ENCODE measurements around the gene EGR4.
A peak's percentile ranks its signal among the peaks of the same experiment; 100 is the strongest.
"Not testable (repeated sequence)": the region's sequence is repeated elsewhere in the genome, so short reads cannot be mapped to it uniquely, and the experiment has no call there.

Gene EGR4

DNA sequence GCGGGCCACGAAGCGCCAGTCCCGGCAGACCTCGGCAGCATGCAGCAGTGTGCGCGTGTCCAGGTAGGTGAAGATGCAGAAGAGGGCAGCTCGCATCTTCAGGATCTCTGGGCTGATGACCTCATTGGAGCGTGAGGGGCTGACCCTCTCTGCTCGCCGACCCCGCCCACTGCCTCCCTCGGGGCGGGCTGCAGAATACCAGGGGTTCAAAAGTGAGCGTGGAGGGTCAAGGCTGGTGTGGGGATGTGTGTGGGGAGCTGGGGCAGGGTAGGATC is 29.1 kb downstream of the EGR4 start:
- TF ChIP-seq, protein P1, sequence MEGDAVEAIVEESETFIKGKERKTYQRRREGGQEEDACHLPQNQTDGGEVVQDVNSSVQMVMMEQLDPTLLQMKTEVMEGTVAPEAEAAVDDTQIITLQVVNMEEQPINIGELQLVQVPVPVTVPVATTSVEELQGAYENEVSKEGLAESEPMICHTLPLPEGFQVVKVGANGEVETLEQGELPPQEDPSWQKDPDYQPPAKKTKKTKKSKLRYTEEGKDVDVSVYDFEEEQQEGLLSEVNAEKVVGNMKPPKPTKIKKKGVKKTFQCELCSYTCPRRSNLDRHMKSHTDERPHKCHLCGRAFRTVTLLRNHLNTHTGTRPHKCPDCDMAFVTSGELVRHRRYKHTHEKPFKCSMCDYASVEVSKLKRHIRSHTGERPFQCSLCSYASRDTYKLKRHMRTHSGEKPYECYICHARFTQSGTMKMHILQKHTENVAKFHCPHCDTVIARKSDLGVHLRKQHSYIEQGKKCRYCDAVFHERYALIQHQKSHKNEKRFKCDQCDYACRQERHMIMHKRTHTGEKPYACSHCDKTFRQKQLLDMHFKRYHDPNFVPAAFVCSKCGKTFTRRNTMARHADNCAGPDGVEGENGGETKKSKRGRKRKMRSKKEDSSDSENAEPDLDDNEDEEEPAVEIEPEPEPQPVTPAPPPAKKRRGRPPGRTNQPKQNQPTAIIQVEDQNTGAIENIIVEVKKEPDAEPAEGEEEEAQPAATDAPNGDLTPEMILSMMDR (IDR thresholded peaks at IDR 0.05), result no peak
- no peak for DNase-seq
- Mint-ChIP-seq H3K9me3 (no peaks in the 10 kb centered on the region), H3K27me3 (ENCODE audit: low read depth, poor library complexity) (peaks cover 38% of the 10 kb centered on the region), H3K4me1 (peaks cover 14% of the 10 kb centered on the region), H3K36me3 (ENCODE audit: low read depth) (peaks cover 8% of the 10 kb centered on the region), H3K27ac (no peak overlapping the region), H3K4me3 (no peak overlapping the region)

DNA sequence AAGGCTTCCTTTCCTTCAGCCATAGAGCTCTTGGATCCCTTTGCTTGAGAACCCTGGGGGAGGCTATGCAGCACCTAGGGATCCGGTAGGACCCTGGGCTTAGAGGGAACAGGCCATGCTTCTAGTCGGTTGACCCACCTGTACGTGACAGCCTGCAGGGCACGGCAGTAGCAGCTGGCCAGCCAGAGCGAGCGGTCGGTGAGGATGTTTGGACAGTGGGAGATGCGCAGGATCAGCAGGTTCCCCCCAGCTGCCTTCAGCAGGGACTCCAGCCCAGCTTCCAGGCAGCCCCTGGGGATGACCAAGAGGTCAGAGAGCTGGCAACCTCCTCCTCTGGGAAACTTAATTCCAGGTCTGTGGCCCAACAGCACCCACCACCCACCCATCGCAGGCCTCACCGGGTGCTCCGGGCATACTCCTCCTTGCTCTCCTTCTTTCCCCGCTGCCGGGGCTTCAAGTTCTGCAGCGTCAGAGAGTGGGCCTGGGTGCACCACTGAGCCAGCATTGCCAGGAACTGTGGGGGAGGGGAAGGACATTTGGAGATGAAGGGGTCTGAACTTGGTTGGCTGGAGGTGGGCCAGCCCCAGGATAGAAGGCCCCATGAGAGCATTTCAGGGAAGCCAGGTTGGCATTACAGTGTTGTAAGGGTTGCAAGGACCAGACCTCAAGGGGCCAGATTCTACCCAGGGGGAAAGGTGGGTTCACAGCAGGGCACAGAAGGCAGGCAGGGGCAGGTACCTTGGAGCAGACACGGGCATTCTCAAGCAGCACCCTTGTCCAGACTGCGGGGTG is 29.6 kb downstream of the EGR4 start:
- H3K27ac Mint-ChIP-seq, result no peak overlapping the region

DNA sequence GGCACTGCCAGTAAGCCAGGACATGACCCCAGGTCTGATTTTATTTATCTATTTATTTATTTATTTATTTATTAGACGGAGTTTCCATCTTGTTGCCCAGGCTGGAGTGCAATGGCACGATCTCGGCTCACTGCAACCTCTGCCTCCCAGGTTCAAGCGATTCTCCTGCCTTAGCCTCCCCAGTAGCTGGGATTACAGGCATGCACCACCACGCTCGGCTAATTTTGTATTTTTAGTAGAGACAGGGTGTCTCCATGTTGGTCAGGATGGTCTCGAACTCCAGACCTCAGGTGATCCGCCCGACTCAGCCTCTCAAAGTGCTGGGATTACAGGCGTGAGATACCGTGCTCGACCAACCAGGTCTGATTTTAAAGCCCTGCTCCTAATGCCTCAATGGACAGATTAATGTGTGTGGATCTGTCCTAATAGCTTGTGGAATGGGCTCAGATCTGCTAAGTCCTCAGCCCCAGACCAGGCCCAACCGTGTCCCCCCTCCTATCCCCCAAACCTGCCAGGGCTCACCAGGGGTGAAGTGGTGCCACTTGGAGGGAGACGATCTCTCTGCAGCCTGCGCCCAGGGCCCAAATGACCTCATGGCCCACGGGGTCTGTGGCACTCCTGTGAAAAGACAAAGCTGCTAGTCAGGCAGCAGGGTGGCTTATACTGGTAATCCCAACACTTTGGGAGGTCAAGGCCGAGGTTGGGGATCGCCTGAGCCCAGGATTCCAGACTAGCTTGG is 30.5 kb downstream of the EGR4 start:
- H3K4me3 Mint-ChIP-seq; H3K36me3 Mint-ChIP-seq (ENCODE audit: low read depth); H3K4me1 Mint-ChIP-seq; H3K27ac Mint-ChIP-seq; H3K9me3 Mint-ChIP-seq; DNase-seq: not testable (repeated sequence)
- H3K27me3 Mint-ChIP-seq (ENCODE audit: low read depth, poor library complexity), result peaks cover 25% of the 10 kb centered on the region

More for the DNA sequence above, 29.6 kb downstream of the EGR4 start:
- H3K9me3 Mint-ChIP-seq, result no peaks in the 10 kb centered on the region
- no peak overlapping the region for H3K4me3 Mint-ChIP-seq
- TF ChIP-seq, protein P1 (IDR thresholded peaks at IDR 0.05), result no peak
- peaks cover 14% of the 10 kb centered on the region for H3K4me1 Mint-ChIP-seq
- peaks cover 34% of the 10 kb centered on the region for H3K27me3 Mint-ChIP-seq (ENCODE audit: low read depth, poor library complexity)
- no peak for DNase-seq
- H3K36me3 Mint-ChIP-seq (ENCODE audit: low read depth), result peaks cover 8% of the 10 kb centered on the region

DNA sequence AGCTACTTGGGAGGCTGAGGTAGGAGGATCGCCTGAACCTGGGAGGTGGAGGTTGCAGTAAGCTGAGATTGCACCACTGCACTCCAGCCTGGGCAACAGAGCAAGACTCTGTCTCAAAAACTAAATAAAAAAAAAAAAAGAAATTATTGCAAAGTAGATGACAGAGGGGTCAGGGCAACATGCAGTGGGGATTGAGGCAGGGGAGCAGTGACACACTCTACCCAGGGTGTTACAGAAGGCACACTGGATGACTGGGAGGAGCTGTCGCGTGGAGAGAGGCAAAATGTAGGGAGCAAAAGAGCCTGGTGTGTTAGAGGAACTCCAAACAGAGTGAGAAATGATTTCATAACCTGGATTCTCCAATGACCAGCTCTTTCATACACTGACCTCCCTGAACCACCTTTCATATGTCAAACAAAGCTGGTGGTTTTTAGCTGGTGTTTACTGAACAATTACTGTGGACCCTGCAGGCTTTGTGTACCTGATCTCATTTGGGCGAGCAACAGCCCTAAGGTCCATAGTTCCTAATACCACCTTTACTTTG is 31.2 kb downstream of the EGR4 start:
- Mint-ChIP-seq H3K36me3 (ENCODE audit: low read depth) (no peaks in the 10 kb centered on the region), H3K27me3 (ENCODE audit: low read depth, poor library complexity) (peaks cover 18% of the 10 kb centered on the region), H3K4me1 (peaks cover 4% of the 10 kb centered on the region), H3K4me3 (no peak overlapping the region), H3K9me3 (no peaks in the 10 kb centered on the region), H3K27ac (no peak overlapping the region)
- no peak for DNase-seq
- TF ChIP-seq, protein P1 (IDR thresholded peaks at IDR 0.05), result no peak

DNA sequence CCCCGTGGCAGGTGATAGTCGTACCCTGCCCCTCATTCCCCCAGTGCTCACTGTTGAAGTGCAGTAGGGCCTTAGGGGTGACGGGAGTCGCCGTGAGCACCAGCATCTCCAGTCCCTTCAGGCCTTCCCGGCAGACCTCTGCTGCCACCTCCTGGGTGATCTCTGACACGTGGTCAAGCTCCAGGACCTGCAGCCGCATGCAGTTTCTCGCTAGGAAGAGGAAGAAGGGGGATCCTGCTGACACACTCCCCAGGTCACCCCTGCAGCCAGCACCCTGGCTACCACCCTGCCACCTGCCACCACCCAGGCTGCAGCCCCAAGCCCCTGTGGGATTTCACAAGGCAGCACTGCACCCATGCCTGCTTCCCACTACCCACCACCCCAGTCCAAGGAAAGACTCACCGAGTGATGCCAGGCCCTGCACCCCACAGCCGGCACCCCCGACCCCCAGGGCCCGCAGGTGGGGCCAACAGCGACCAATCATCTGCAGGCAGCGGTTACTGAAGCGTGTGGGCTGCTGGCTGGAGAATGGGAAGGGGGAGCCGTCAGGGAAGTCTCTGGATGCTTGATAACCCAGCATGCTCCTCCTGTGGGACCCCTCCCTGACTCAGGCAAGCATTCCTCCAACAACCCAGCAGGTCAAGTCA is 32.9 kb downstream of the EGR4 start:
- H3K9me3 Mint-ChIP-seq, result no peaks in the 10 kb centered on the region

More for the DNA sequence above, 32.9 kb downstream of the EGR4 start:
- Mint-ChIP-seq H3K27me3 (ENCODE audit: low read depth, poor library complexity) (peaks cover 11% of the 10 kb centered on the region), H3K4me1 (peaks cover 4% of the 10 kb centered on the region), H3K36me3 (ENCODE audit: low read depth) (no peaks in the 10 kb centered on the region), H3K4me3 (no peak overlapping the region), H3K27ac (no peak overlapping the region)
- peak; percentile 71 for DNase-seq
- TF ChIP-seq, protein P1 (IDR thresholded peaks at IDR 0.05), result peak; percentile 48

Data from nephron progenitor cell (in vitro differentiated cells).